ENCODE data around the gene NPY5R.

NPY5R gene

DNA sequence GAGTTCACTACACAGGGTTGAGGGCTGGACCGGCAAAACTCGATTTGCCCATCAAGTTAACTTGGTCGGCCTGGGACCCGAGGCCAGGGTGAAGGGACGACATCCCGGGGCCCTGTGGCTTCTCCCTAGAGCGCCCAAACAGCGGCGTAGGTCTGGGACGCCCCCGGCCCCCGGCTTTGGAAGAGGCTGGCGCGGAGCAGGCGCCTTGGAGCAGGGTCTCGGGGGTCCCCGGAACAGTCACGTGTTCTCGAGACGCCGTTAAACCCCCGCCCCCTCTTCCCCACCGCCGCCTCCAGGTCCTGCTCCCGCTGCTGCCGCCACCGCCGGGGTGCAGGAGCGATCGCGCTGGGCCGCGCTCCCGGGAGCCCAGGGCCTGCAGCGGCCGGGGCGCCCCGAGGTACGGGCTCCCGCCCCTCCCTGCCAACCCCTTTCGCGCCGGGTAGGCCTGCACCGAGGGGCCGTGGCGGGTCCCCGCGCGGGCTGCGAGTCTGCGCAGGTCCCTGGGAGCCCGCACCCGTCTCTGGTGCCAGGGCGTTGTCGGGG, at the start of gene NPY5R:
NPY5R (plus strand) TSS at position 289 of the 543 bp plus-strand sequence. CDS start 6,382 bp downstream, outside the sequence.
- no peak for DNase-seq

DNA sequence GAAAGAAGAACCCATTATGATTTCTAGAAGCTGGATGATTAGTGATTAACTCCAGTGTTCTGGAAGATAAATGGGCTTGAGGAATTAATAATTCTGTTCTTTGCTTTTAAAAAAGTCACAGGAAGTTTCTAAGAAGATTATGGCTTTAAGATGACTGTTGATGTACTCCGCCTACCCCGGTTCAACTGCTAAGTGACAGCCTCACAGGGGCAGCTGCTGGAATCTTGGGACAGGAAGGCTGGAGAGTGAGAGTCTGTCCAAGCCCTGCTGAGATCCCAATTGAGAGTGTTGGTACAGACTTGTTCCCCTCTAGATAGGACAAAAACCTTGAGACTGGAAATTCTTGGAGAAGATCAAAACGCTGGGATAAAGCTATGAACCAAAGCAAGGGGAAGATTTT, 48.6 kb upstream of the NPY5R start:
- DNase-seq, result no peak

DNA sequence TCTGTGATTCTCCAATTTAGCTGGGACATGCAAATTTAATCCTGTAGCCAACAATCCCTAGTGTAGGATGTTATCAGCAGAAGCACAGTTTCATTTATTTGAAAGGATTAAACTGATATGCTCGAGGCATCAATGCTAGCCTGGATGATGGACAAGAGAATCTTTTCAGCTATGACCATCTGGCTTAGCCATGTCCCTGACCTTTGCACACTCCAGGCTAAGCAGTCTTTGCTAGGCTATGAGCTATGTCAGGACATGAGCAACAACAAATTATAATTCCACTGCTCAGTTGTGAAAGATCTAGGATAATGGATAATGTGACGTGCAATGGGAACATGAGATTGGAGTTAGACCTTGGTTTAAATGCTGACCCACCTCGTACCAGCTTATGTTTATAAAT, 43.2 kb upstream of the NPY5R start:
- no peak for DNase-seq

DNA sequence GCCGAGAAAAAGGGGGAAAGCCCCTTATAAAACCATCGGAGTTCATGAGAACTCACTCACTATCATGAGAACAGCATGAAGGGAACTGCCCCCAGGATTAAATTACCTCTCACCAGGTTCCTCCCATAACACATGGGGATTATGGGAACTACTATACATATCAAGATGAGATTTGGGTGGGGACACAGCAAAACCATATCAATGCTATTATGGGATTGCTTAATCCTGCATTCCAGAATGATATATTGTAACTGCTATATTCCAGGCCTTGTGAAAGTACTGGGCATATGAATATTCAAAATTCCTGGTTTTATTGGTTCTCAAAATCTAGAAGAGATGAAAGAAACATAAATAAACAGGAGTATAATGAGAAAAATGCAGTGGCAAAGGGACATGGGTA, 40.6 kb upstream of the NPY5R start:
- DNase-seq, result no peak

DNA sequence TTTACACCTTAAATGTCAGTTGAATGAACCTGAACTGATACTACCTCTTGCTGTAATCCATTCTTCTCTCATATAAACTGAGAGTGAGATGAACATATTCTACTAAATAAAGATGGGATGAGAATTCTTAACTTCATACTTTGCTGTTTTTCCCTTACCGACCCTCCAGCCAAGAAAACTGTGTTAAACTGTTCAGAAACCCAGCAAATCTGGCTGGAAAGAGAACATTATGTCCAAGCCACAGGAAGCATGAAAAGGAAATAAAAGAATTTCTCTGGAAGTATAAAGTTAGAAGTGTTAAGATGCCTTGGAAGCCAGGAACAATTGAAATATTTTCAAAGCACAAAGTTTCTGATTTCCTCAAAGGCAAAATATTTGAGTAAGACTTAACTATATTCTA, 34.2 kb upstream of the NPY5R start:
- no peak for DNase-seq

DNA sequence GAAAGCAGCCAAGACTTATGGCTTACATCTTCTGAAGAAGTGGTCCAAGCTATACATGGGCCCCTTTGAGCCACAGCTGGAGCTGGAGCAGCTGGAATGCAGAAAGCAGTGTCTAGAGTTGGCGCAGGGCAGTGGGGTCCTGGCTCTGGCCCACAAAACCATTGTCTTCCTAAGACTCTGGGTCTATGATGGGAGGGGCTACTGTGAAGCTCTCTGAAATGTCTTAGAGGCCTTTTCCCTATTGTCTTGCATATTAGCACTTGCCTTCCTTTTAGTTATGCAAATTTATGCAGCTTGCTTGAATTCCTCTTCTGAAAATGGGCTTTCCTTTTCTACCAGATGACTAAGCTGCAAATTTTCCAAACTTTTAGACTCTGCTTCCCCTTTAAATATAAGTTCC, 26.6 kb upstream of the NPY5R start:
- no peak for DNase-seq

DNA sequence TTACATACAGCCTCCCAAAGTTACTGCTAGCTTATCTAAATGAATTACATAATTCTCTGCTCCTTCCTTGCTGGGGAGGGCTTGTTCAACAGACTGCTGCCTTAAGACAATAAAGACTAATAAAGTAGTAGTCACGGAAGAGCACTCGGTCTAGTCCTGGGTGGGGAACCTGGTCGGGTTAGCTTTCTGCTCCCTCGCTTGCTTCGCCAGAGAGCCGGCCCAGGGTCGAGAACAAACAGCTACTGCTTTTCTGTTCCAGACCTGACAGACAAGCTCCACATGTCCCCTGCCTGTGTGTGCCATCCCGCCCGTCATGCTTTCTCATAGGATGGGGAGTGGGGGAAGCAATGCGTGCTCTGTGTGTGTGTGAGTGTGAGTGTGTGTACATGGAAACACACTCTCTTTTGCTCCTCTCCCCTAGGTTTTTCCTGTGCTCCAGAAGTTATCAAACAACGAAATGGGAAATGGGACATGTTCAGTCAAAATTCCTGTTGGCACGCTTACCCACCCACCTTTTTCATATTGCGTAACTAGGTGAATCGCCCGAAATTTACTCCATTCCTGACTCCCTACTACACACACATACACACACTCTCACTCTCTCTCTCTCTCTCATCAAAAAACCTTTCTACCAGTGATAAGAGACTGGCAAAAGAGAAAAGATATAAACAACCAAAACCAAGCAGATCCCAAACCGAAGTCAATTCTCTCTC, 12.6 kb upstream of the NPY5R start:
- DNase-seq, result no peak

DNA sequence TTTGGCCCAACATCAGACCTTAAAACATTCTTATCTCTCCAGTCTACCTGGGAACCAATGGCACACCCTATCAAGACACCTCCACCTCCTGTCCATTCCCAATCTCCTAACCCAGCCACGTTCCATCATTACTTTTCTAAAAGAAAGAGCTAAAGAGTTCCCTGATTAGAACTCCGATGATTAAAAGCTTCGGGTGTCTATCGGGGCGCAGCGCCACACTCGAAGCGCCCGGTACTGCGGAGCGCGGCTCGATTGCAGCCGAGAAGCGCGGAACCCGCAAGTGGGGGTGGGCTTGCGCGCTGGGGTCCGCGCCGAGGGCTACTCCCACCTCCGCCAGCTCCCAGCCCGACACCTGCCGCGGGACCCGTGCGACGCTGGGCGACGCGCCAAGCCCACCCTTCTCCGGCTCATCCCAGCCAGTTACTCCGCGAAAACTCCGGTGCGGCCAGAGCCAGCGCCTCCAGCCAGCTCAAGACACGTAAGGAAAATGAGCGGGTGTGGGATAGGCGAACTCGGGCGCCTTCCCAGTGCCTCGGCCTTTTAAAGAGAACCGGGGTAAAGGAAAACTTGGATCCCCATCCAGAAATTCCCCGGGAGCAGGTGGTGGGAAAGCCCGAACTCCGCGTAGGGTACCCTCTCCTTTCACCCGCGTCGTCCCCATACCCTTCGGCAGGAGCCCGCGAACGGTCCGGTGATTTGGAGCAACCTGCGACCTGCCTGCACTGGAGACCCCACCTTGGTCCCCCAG, 11.9 kb upstream of the NPY5R start:
- DNase-seq, result no peak

DNA sequence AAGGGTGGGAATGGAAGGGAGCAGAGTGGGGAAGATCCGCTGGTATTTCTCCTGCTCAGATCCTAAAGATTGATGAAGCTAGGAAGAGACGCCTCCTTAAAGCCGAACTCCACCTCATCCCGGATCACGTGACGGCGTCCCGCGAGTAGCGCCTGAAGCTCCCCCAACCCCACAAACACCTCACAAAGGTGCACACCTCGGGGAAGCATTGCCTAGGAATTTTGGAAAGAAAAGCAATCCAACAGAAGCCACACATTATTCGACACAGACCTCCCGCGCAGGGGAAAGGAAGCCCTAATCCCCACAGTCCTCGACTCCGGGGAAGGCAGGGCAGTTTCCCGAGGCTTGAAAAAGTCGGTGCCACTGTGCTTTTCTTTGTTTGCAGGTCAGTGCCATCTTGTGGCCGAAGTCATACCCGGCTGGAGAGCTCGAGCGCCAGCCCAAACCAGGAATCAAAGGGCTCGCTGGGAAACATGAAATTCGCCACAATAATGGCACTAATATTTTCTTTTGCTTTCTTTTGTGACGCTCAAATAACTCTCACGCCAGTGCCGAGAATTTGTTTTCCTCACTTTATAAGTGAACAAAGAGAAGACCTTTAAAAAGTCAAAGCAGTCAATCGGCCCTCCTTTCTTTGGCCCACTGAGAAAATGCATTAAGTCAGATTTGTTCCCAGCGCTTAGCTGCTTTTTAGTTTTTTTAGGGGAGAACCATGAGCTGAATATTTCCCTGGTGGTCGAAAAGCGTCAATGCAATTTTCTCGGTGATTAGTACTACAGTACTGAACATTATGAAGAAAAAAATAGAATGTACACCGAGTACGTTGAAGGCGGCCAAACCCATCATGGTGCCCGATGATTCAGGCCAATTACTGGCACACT, 10.9 kb upstream of the NPY5R start, which contains the start of gene NPY1R:
NPY1R (minus strand) TSS at position 71 of the 881 bp plus-strand sequence. CDS start 6,042 bp downstream, outside the sequence.
- peak; percentile 40 for DNase-seq

DNA sequence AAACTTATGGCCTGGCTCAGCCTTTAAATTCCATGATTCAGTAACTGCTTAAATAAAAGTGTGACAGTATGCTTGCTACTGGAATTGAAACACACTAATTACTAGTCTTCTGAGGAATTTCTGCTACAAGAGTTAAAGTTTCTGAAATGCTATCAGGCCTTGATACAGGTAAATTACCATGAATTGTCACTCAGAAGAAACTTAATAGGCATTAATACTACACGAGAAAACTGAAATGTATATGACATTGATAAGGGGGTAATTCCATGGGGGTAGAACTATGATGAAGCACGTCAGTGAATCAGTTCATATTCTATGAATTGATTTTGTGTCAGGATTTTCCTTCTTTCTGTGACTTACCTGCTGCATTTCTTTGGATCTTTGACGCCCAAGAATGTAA, 8.3 kb upstream of the NPY5R start:
- DNase-seq, result no peak

DNA sequence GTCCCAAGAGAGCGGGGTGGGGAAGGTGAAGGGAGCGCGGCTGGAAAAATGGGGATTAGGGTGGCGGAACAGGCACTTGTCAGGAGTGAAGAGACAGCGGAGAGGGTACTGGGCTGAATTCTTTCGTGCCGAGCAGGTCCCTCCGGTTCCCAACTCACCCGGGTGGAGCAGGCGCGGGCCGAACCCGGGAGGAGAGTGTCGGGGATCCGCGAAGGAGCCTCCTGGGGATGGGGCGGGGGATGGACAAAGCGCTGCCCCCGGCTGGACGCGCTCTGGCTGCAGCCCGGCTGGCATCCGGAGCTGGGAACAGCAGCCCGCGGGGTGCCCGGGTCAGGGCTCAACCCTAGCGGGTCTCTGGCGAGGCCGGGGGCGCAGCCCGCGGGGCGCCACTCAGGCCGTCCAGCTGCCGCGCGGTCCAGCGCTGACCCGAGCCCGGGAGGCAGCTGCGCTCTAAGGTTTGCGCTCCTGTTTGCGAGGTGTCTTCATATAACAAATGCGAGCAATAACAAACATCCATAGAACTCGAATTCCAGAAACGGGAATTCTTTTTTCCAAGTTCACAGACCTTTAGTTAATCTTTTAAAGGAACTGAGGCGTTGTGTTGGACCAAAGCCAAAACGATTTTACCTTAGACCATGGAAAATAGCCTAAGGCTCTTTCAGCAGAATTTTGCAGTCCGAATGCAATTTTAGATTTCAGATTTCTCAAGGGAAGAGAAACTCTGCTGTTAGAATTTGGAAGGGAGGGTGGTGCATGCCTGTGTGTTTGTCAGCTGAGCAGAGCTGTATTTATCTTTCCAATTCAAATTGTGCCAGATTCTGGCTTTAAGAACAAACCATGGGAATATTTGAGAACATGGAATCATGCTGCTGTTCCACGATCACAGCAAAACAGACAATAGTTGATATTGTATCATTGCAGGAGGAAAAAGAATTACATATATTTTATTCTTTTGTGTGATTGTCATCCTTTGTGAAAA, 744 bp downstream of the NPY5R start:
- DNase-seq, result no peak

DNA sequence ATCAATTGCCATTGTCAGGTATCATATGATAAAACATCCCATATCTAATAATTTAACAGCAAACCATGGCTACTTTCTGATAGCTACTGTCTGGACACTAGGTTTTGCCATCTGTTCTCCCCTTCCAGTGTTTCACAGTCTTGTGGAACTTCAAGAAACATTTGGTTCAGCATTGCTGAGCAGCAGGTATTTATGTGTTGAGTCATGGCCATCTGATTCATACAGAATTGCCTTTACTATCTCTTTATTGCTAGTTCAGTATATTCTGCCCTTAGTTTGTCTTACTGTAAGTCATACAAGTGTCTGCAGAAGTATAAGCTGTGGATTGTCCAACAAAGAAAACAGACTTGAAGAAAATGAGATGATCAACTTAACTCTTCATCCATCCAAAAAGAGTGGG, 7.0 kb downstream of the NPY5R start:
- no peak for DNase-seq

DNA sequence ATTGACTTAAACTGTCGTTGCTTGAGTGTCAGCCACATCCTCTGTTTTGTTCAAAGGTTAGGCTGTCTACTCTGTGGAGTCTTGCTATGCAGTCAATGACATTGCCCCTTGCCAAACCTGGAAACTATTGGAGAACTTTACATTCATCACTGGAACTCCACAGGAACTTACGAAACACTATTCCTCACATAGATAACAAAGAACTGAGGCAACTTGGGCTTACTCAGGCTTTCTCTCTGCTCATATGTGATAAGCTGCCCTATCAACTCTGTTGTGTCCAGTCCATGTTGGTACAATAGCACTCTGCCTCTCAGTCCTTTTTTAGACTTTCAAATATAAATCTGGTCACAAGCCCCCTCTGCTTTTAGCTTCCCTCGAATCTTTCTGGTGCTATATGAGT, 9.4 kb downstream of the NPY5R start:
- DNase-seq, result no peak

DNA sequence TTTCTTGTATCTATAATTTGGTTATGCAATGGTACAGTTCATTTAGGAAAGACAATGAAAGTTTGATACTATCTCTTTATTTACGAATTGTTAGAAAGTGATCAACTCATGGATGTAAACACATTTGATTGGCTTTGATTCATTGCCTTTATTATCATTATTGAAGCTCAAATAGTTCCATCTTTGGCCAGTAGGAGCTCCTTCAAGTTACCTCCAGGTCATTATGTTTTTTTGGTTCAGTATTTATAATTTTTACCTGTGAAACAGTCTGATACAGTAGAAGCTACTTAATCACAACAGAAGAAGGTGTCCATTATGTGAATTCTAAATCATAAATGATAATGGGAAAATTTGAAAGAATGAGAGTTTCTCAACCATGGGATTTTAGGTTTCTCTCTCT, 12.4 kb downstream of the NPY5R start:
- no peak for DNase-seq

DNA sequence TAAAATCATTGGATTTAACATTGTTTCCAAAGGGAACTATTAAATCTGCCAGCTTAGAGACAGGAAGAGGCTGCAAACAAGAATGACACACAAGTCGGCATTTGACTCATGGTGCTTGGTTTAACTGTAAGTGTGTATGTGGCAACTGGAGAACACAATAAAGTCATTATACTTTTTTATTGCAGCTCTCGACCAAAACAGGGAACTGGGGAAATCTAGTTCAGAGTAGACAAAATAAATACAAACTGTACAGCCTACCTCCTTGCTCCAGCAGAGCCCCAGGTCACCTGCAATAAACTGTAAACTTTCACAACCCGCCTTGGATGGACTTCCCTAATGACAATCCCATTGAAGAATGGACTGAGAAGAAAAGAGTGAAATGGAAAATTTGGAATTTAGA, 24.0 kb downstream of the NPY5R start:
- peak; percentile 49 for DNase-seq

DNA sequence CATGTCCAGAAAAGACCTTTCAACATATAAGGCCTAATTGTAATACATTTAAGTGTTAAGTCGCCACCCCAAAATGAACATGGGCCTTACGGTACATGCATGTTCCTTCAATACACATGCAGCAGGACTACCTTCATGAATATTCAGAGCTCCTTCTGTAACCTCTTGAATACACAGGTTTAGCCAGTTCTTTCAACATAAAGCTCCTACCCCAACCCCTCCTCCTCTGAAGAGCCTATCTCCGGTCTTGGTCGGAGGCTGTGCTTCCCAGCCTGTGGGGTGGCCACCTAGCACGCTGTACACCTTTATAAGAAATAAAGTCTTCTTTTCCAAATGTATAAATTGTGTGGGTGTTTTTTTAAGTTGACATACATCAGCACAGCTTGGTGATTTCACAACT, 28.3 kb downstream of the NPY5R start:
- no peak for DNase-seq

DNA sequence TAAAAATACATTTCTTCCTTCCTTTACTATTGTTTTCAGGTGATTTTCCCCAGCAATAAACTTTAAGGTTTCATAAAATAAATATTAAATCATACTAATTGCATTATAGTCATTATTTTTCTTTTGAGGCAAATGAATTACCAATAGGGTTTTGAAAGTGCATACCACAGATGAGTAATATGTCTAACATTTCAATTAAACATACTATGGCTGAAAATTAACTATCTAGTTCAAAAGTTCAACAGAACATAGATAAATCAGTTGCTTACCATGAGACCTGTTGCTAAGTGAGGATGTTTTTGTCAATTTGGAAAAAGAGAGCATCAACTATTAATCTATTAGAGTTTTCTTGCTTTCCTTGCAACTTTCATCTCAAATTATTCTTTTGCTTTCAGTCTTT, 35.0 kb downstream of the NPY5R start:
- no peak for DNase-seq

DNA sequence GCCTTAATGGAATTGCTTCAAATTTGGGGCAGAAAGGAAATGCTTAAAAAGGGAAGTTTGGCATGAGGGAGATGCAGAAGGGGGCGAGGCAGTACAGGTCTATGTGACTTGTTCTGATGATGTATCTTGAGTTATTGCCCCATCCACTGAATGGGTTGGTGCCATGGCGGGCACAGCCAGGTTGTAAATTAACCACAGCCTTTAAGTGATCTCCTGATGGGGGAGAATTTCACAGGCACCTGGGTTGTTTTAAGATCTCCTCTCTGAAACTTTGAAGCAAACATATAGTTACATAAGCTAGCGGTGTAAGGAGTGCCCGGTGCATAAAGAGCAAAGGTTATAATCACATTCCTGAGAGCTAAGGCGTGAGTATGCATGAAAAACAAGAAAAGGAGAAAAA, 37.0 kb downstream of the NPY5R start:
- peak; percentile 9 for DNase-seq

DNA sequence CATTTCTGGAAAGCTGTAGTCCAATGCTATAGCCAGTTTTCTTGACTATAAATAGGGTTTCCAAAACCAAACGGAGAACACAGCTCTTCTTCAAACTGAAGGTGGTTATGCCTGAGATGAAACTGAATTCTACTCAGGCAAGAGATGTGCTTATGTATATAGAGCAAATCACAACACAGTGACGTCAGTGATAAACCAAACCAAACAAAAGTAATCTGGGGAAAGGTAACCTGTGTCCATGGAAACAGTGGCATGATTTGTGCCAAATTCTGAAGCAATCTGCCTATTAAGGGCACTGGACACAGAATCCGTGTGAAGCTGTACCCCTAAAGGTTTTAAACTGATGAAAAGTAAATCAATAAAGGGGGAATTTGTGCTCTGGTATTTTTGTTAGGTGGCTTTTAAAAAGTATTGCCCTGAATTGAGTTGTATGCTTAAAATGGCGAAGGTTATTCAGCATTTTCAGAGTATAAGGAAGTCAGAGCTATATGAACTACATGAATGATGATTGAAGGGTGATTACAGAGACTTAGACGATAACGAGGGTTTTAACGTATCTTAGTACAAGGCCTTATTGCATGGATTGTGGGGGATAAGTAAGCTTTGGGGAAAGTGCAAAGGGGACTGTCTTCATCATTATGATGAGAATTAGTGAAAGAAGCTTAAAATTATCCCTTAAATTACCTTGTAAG, 38.6 kb downstream of the NPY5R start:
- DNase-seq, result no peak

DNA sequence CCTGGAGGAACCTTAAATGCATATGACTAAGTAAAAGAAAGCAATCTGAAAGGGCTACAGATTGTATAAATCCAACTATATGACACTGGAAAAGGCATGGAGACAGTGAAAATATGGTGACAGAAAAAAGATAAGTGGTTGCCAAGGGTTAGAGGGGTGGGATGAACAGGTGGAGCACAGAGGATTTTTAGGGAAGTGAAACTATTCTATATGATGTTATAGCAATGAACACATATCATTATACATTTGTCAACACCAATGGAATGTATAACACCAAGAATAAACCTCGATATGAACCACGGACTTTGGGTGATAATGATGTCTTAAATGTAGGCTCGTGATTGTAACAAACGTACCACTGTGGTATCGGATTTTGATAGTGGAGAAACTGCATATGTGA, 40.7 kb downstream of the NPY5R start:
- peak; percentile 14 for DNase-seq

DNA sequence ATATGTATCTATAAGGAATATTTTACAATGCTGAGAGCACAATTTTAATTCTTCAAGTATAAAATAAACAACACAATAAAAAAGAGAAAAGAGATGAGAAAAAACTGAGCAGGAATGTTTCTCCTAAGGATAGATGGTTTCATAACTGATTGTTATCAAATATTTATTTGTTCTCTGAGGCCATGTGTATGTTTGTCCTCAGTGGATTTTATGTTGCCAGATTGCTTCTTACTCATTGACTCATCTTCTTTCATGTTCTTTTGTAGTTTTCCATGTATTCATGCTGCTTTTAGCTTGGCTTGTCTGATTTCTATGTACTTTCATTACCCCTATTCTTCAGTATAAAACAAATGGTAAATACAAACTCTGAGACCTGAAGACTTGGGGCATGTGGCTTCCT, 41.2 kb downstream of the NPY5R start:
- DNase-seq, result no peak

Measured in MV-4-11 (cell line).